IMR-90 (cell line): ENCODE results near the gene PHLPP2. TPM values are rescaled to one million over a fixed set of nuclear protein-coding genes. Genes with fewer than 3 reads are reported as not detected.

Source experiments
- ATAC-seq: fragments of 200-7000 bp; cut with Tn5 transposase; 2 replicates; pipeline ENCODE4 v1.9.1; 2020; ENCODE audit warnings: low read depth, mild to moderate bottlenecking, moderate library complexity
- BruUV-seq: library from RNA; stranded (reverse); fragments of 400-500 nt; replicated peaks from 2 replicates; lab custom pipeline; 2021; lab: Mats Ljungman, UMichigan
- CTCF ChIA-PET: fragments of 300-600 bp; formaldehyde crosslinking; extraction: SDS; loops from one replicate; lab custom pipeline; 2021; ENCODE audit warnings: antibody characterized with exemption; lab: Yijun Ruan, JAX
- POLR2A ChIA-PET: fragments of 300-600 bp; sonication (Branson Sonifier 250); formaldehyde crosslinking; loops from one replicate; lab custom pipeline; 2022; ENCODE audit warnings: antibody characterized with exemption; ENCODE audit not compliant: unreplicated experiment; lab: Charles Lee
- DNase-seq: peaks from one replicate; pipeline ENCODE4 v3.0.0; 2013
- H2AFZ ChIP-seq: replicated peaks from 2 replicates; pipeline ENCODE3; 2013; ENCODE audit warnings: low read length, mild to moderate bottlenecking; ENCODE audit not compliant: poor library complexity
- H2AK5ac ChIP-seq: 2 replicates; pipeline ENCODE4 v1.6.1; 2013; ENCODE audit warnings: low read depth, low read length, inconsistent platforms
- H2AK9ac ChIP-seq: replicated peaks from 2 replicates; pipeline ENCODE3; 2013; ENCODE audit warnings: mild to moderate bottlenecking, low read depth, low read length, moderate library complexity; ENCODE audit not compliant: poor library complexity
- H2BK120ac ChIP-seq: 2 replicates; pipeline ENCODE4 v1.6.1; 2013; ENCODE audit warnings: low read depth, low read length, inconsistent platforms
- H2BK15ac ChIP-seq: 3 replicates; pipeline ENCODE4 v1.6.1; 2013; ENCODE audit warnings: low read depth, low read length, inconsistent platforms
- H2BK20ac ChIP-seq: 2 replicates; pipeline ENCODE4 v1.6.1; 2013; ENCODE audit warnings: low read depth, mild to moderate bottlenecking, inconsistent platforms, low read length, moderate library complexity
- H2BK5ac ChIP-seq: 2 replicates; pipeline ENCODE4 v1.6.1; 2013; ENCODE audit warnings: mild to moderate bottlenecking, low read depth, low read length, inconsistent platforms; ENCODE audit not compliant: poor library complexity, severe bottlenecking
- H3K14ac ChIP-seq: replicated peaks from 2 replicates; pipeline ENCODE4 v1.6.1; 2013; ENCODE audit warnings: low read depth, low read length, inconsistent platforms
- H3K18ac ChIP-seq: 2 replicates; pipeline ENCODE4 v1.6.1; 2013; ENCODE audit warnings: low read depth, low read length, control low read depth
- H3K23ac ChIP-seq: 2 replicates; pipeline ENCODE4 v1.6.1; 2013; ENCODE audit warnings: low read depth, low read length, inconsistent platforms
- H3K27ac ChIP-seq: 2 replicates; pipeline ENCODE4 v1.5.1; 2013; ENCODE audit warnings: mild to moderate bottlenecking, control low read depth, low read length; ENCODE audit not compliant: insufficient read depth
- H3K27me3 ChIP-seq: 2 replicates; pipeline ENCODE4 v1.6.1; 2013; ENCODE audit warnings: low read length; ENCODE audit not compliant: control insufficient read depth, insufficient read depth
- H3K36me3 ChIP-seq: 2 replicates; pipeline ENCODE4 v1.6.1; 2013; ENCODE audit warnings: low read length, mixed read lengths; ENCODE audit not compliant: control insufficient read depth, insufficient read depth
- H3K4ac ChIP-seq: 2 replicates; pipeline ENCODE4 v1.6.1; 2013; ENCODE audit warnings: low read depth, low read length, inconsistent platforms
- H3K4me1 ChIP-seq: 2 replicates; pipeline ENCODE4 v1.6.1; 2013; ENCODE audit warnings: low read length, mixed read lengths; ENCODE audit not compliant: control insufficient read depth, insufficient read depth
- H3K4me2 ChIP-seq: 2 replicates; pipeline ENCODE4 v1.6.1; 2013; ENCODE audit warnings: low read depth, mild to moderate bottlenecking, control low read depth, low read length, moderate library complexity
- H3K4me3 ChIP-seq: 2 replicates; pipeline ENCODE4 v1.5.1; 2013; ENCODE audit warnings: low read depth, mild to moderate bottlenecking, control low read depth, low read length, moderate library complexity; ENCODE audit not compliant: insufficient read depth
- H3K56ac ChIP-seq: 2 replicates; pipeline ENCODE4 v1.6.1; 2013; ENCODE audit warnings: low read length, inconsistent platforms; ENCODE audit not compliant: insufficient read depth; ENCODE audit errors: extremely low read depth
- H3K79me1 ChIP-seq, 2 experiments: 2 replicates each; pipeline ENCODE4 v1.6.1; 2013; ENCODE audit warnings: low read length in 2 of 2, inconsistent platforms in 1 of 2, low read depth in 1 of 2
- H3K9ac ChIP-seq: 2 replicates; pipeline ENCODE4 v1.6.1; 2013; ENCODE audit warnings: low read depth, low read length, control low read depth
- H3K9me1 ChIP-seq: 2 replicates; pipeline ENCODE4 v1.6.1; 2013; ENCODE audit warnings: low read length, inconsistent platforms; ENCODE audit not compliant: insufficient read depth
- H3K9me3 ChIP-seq: 2 replicates; pipeline ENCODE4 v1.6.1; 2013; ENCODE audit warnings: low read length; ENCODE audit not compliant: control insufficient read depth, insufficient read depth
- H4K20me1 ChIP-seq: 2 replicates; pipeline ENCODE4 v1.6.1; 2013; ENCODE audit warnings: low read length, inconsistent platforms; ENCODE audit not compliant: insufficient read depth
- H4K5ac ChIP-seq: 2 replicates; pipeline ENCODE4 v1.6.1; 2013; ENCODE audit warnings: mild to moderate bottlenecking, low read depth, low read length, control low read depth
- H4K8ac ChIP-seq, 2 experiments: 2 replicates each; pipeline ENCODE4 v1.6.1; 2013; ENCODE audit warnings: low read depth in 2 of 2, low read length in 2 of 2, control low read depth in 1 of 2, inconsistent platforms in 1 of 2
- H4K91ac ChIP-seq: 2 replicates; pipeline ENCODE4 v1.6.1; 2013; ENCODE audit warnings: low read depth, low read length, inconsistent platforms; ENCODE audit not compliant: insufficient read depth
- BHLHE40 ChIP-seq: fragments of 150-350 bp; IDR thresholded peaks from 2 replicates; pipeline ENCODE4 v1.6.1; 2016; ENCODE audit warnings: mild to moderate bottlenecking, low read depth, low read length
- CEBPB ChIP-seq: IDR thresholded peaks from 2 replicates; pipeline ENCODE4 v1.6.1; 2012; ENCODE audit warnings: low read depth, low read length, improper control_type of control experiment
- CHD1 ChIP-seq: IDR thresholded peaks from 2 replicates; pipeline ENCODE4 v1.6.1; 2012; ENCODE audit warnings: low read depth, low read length, improper control_type of control experiment
- ELK1 ChIP-seq: fragments of 150-350 bp; IDR thresholded peaks from 2 replicates; pipeline ENCODE4 v1.6.1; 2016; ENCODE audit warnings: low read depth, mild to moderate bottlenecking, low read length, moderate library complexity, borderline replicate concordance
- FOS ChIP-seq: fragments of 150-350 bp; IDR thresholded peaks from 2 replicates; pipeline ENCODE4 v1.6.1; 2016; ENCODE audit warnings: low read depth, low read length
- MAFK ChIP-seq: IDR thresholded peaks from 2 replicates; pipeline ENCODE4 v1.6.1; 2012; ENCODE audit warnings: low read depth, low read length, improper control_type of control experiment
- MXI1 ChIP-seq: IDR thresholded peaks from 2 replicates; pipeline ENCODE4 v1.6.1; 2012; ENCODE audit warnings: low read depth, mild to moderate bottlenecking, low read length, moderate library complexity, borderline replicate concordance
- NFE2L2 ChIP-seq: fragments of 150-350 bp; IDR thresholded peaks from 2 replicates; pipeline ENCODE4 v1.6.1; 2016; ENCODE audit warnings: low read depth, mild to moderate bottlenecking, low read length
- RCOR1 ChIP-seq: IDR thresholded peaks from 2 replicates; pipeline ENCODE4 v1.6.1; 2012; ENCODE audit warnings: mild to moderate bottlenecking, low read length, improper control_type of control experiment; ENCODE audit not compliant: insufficient replicate concordance
- USF2 ChIP-seq: fragments of 150-350 bp; IDR thresholded peaks from 2 replicates; pipeline ENCODE4 v1.6.1; 2017; ENCODE audit warnings: mild to moderate bottlenecking, antibody characterized with exemption, low read length, low read depth
- dilution Hi-C: fragments of 300-500 bp; cut with HindIII; formaldehyde crosslinking; loops from one replicate; pipeline ENCODE4 v1.14.3; 2018; ENCODE audit warnings: low sequenced_read_pairs; ENCODE audit not compliant: unreplicated experiment
- in situ Hi-C: fragments of 300-500 bp; cut with MboI; formaldehyde crosslinking; loops from 3 replicates; pipeline ENCODE4 v1.14.3; 2019; ENCODE audit warnings: low sequenced_read_pairs, inconsistent platforms, mixed read lengths
- intact Hi-C: fragments of 100-400 bp; cut with micrococcal nuclease; formaldehyde crosslinking; loops from 2 replicates; pipeline ENCODE4 v1.10.0; 2022
- polyA plus RNA-seq, 3 experiments: library from polyadenylated mRNA; depleted of rRNA; stranded (reverse); fragments of >200 nt; gene quantifications; 2 replicates each; pipeline ENCODE4 v1.2.3, GENCODE V29; 2012; ENCODE audit warnings: low replicate concordance in 1 of 3
- total RNA-seq: library from RNA; depleted of rRNA; stranded (reverse); fragments of >200 nt; gene quantifications from 2 replicates; pipeline ENCODE4 v1.2.3, GENCODE V29; 2012

Gene PHLPP2
- total and polyA plus RNA-seq, 2 of the 4 experiments (the other 2 are of a cell fraction): 6.8 to 10.2 TPM

GRCh38 chr16:71622088-71622487 is 102.4 kb downstream of the PHLPP2 start:
- Histone ChIP-seq H2BK120ac (no peak overlapping the region), H4K5ac (no peak overlapping the region), H3K56ac (no peak overlapping the region), H2AK9ac (no peak overlapping the region), H3K9ac (no peak overlapping the region), H3K18ac (no peak overlapping the region), H3K27me3 (peaks cover 27% of the 10 kb centered on the region), H3K9me3 (peaks cover 3% of the 10 kb centered on the region; the same call in 1 of the 2 replicates), H3K4me2 (no peak overlapping the region), H3K4me3 (no peak overlapping the region), H2BK5ac (no peak overlapping the region), H2AK5ac (no peak overlapping the region), H3K4me1 (peaks cover 3% of the 10 kb centered on the region; the same call in 1 of the 2 replicates), H3K4ac (no peak overlapping the region), H3K36me3 (no peaks in the 10 kb centered on the region), H3K23ac (no peak overlapping the region), H3K14ac (no peak overlapping the region), H2BK20ac (no peak overlapping the region), H4K20me1 (no peaks in the 10 kb centered on the region), H3K9me1 (no peaks in the 10 kb centered on the region), H4K91ac (no peak overlapping the region), H4K8ac (no peak overlapping the region), H3K79me1 (no peaks in the 10 kb centered on the region), H3K27ac (no peak overlapping the region), H2BK15ac (no peak overlapping the region), H2AFZ (no peak overlapping the region)
- CTCF ChIA-PET: no interaction called here
- ATAC-seq: no peak
- TF ChIP-seq FOS (no peak), USF2 (no peak), MAFK (no peak), CHD1 (no peak), MXI1 (no peak), NFE2L2 (no peak), CEBPB (no peak), BHLHE40 (no peak), ELK1 (no peak), RCOR1 (no peak)
- BruUV-seq: no TSS peak
- intact Hi-C loops (no loop called here), in situ Hi-C loops (no loop called here), dilution Hi-C loops (no loop called here)
- DNase-seq: no peak
- POLR2A ChIA-PET: interaction anchor here (0.6 kb wide), 1 partner anchor 67 kb away, joined by 4 read pairs; no protein-coding TSS in a partner anchor
